ENCODE results near the gene IL22RA2.

GRCh38 chr6:137192821-137193220 is 19.4 kb upstream of the IL22RA2 start:
- TF ChIP-seq CTCF (IDR thresholded peaks at IDR 0.05): no peak
- no peak for TF ChIP-seq POLR2A (IDR thresholded peaks at IDR 0.05)
